Kidney glomerular epithelial cell (primary cell): ENCODE measurements around the gene BSND.
"Not testable (repeated sequence)": the region's sequence is repeated elsewhere in the genome, so short reads cannot be mapped to it uniquely, and the experiment has no call there.

ENCODE experiments used
- DNase-seq: peaks from one replicate; lab custom pipeline; 2025; lab: John Stamatoyannopoulos, UW

The BSND gene

DNA sequence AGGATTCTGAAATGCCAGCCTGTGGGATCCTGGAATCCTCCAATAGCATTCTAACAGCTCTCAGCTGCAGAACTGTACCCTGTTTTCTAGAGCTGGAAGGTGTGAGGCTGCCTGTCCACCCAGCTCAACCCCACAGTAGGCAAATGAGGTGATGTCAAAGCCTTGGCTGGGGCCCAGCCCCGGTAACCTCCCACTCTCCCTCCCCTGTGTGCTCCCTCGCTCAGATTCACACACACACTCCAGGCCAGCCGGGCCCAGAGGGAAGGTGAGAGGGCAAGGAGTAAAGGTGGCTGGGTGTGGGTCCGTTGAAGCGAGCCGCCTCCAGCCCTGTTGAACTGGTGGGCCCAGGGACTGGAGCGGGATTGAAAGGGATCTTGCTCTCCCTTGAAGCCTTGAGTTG, at the start of gene BSND:
TSS of gene BSND (plus strand) at position 257 of the 400 bp plus-strand sequence. CDS start 254 bp downstream, outside the sequence.
- DNase-seq = no peak

DNA sequence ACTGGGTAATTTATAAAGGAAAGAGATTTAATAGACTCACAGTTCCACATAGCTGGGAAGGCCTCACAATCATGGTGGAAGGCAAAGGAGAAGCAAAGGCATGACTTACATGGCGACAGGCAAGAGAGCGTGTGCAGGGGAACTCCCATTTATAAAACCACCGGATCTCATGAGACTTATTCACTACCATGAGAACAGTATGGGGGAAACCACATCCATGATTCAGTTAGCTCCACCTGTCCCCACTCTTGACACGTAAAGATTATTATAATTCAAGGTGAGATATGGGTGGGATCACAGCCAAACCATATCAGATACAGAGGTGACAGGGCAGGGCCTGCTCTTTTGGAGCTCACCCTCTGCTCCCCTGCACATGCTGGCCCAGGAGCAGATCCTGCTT, 49.7 kb upstream of the BSND start:
- DNase-seq = no peak

DNA sequence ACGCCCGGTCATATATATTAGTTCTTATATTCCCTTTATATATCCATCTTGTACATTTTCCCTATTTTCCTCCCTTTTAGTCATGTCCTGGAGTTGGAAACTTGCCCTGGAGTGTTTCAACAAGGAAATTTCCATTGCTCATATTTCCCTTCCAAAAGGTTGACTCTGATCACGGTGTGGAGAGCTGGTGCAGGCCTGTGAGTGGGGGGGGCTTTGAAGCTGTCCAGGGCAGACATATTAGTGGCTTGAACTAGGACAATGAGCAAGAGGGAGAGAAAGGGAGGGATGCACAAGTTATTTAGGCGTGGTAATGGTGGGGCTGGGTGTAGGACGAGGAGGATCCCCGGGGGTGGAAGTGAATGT, 48.7 kb upstream of the BSND start:
- no peak for DNase-seq

DNA sequence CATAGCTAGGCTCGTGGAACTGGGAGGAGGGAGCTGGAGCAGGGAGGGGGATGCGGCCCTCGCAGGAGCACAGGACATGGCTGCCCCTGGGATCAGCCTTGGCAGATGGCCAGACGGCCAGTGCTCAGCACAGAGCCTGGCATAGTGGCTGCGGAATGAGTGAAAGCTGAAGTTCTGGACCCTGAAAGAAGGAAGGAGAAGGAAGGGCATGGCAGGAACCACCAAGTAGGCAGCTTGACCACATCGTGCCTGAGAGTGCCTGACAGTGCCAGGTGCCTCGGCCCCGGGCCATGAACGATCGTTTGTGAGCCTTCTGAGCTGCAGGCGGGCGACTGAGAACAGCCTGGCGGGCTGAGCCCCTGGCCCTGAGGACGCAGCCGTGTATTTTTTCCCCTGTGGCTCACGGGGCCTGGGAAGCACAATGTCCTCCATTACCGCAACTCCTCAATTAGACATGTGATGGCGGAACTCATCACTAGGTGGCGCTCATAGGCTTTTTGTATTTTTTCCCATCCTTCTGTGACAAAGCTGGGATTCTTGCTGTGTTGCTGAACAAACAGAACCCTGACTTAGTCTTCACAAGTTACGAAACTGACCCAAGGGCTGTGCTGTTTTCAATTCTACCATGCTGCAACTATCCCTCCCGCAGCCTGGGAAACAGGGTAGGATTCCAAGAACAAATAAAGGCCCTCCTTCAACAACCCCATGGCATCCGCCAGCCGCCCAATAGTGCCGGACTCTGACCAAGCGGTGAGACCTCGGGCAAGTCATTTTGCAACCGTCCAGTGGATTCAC, 48.2 kb upstream of the BSND start:
- peak; percentile 80 for DNase-seq

DNA sequence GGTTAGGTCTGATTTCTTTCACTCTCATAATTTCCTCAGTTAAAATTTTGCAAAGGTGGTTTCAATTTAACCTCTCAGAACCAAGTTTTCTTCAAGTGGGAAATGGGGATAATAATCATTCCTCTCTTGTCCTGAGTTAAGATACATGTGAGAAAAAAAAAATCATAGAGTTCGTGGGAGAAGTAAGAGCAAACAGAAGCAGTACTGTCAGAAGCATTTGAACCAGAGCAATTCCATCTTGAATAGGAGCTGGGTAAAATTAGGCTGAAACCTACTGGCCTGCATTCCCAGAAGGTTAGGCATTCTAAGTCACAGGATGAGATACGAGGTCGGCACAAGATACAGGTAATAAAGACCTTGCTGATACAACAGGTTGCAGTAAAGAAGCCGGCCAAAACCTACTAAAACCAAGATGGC, 46.9 kb upstream of the BSND start:
- DNase-seq = no peak

DNA sequence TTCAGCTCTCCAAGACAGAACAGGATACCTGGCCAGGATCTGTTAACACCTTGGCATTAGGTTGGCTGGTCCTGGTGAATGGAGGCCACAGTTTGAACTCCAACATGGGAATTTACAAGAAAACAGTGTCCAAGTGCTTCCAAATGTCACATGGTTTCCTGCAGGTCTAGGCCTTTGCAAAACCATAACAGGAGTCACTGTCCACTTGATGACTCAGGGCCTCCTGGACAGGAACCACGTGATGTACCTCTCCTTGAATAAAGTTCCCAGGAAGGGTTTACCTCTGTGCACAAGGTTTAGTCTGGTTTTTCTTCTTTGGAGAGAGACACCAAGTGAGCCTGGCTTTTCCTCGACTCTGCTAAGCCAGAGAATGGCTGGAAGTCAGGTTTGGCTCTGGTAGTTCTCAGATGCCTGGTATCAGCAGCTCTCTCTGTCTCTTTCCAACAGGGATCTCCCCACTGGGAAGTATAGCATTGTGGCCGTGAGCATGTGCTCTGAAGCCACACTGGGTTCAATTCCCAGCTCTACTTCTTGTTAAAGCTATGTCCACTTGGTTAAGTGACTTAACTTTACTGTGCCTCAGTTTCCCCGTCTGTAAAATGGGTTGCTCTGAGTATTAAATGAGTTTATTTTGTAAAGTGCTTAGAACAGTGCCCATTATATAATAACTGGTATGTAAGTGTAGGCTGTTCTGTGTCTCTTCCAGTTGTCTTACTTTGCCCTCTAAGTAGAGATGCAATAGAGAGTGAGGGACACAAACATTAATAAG, 45.6 kb upstream of the BSND start:
- DNase-seq = no peak

DNA sequence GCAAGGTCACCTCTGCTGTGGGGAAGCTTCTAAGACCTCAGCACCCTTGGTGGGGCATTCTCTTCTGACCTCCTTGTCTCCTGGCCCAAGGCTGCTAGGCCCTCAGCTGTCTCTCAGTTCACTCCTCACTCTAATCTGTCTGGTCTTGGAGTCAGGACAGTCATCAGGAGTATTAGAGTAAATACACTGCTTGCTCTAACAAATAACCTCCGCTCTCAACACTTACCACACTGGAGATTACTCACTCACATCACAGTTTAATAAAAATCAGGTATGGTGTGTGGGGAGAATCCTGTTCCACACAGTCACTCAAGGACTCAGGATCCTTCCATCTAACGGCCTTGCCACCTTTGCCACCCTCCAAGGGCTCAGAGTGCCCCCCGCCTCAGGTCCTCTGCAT, 44.9 kb upstream of the BSND start:
- no peak for DNase-seq

DNA sequence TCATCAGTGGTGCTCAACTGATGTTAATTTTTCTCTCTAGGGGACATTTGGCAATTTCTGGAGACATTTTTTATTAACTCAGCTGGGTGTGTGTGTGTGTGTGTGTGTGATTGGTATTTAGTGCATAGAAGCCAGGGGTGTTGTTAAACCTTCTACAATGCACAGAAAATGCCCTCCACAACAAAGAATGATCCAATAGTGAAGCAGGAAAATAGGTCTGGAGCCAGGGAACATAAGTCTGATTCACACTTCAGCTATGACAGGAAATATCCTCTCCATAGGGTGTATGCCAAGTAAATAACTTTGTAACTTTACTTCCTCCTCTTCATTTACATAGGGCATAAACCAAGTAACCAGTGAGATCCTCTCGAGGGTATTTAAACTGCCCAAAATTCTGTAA, 43.4 kb upstream of the BSND start:
- DNase-seq = no peak

DNA sequence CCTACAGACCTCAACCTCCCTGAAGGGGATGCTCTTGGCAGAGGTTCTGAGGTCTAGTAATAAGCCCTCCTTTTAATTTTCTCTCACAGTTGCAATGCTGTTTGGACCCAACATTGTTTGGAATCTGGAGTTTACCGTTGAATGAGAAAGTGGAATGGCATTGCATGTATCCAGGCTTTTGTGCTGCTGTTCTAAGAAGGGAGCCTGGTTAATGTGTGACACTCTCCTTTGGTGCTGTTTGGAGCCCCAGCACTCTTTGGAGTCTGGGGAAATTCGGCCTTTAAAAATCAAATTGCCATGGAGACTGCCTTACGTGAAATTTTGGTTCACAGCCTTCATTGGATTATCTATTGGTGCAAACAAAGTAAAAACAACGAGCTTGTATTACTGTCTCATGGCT, 42.0 kb upstream of the BSND start:
- no peak for DNase-seq

DNA sequence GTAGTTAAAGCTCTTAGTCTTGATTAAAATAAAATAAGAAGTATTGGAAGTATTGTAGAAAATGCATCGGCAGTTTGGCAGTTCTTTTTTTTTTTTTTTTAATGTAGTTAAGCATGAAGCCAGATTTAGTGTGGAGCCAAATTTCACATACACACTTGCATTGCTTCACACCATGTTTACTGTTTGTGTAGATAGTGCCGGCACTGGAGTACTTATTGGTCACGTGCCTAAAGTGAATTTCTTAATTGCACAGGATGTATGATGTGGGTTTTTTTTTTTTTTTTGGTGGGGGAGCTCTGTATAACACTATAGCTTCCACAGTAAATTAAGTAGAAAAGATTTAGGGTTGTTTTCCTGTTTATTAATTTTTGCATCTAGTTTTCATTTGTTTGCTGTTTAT, 39.5 kb upstream of the BSND start:
- no peak for DNase-seq

DNA sequence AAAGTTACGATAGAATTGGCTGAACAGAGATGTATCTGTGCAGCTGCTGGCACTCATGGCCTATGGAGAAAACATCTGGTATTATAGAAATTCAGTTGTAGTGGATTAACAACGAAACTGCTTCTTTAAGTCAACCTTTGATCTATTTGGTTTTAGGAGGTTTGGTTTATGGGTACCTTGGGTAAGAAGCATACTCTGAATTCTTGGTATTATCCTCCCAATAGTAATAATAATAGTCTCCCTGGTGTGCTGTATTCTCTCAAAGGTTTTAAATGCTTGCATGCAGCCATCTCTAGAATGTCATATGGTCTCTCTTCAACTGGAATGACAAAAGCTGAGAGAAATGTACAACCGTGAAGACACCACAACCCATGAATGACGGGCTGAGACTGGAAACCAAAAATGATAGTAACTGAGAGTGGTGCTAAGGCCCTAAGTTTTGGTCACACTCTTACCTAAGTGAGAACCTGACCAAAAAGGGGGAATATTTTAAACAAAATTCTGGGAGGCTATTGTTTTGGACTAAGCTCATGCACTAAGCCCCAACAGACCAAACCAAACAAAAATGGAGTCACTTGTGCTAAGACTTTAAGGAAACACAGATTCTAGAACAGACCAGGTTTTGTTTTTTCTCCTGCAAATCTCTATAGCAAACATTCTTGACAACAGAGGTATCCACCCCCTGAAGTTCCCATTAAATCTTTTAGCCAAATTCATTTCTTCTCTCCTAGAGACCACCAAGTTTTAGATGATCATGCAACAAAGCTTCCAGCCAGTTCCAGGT, 35.9 kb upstream of the BSND start:
- DNase-seq = no peak

DNA sequence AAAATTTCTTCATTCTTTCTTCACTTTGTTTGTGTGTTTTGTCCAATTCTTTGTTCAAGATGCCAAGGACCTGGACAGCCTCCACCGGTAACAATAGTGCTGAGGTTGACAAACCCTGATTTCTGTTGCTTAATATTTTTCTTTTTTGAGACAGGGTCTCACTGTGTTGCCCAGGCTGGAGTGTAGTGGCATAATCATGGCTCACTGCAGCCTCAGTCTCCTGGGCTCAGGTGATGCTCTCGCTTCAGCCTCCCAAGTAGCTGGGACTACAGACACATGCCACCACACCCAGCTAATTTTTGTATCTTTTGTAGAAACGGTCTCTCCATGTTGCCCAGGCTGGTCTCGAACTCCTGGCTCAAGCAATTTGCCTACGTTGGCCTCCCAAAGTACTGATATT, 34.9 kb upstream of the BSND start:
- DNase-seq = not testable (repeated sequence)

DNA sequence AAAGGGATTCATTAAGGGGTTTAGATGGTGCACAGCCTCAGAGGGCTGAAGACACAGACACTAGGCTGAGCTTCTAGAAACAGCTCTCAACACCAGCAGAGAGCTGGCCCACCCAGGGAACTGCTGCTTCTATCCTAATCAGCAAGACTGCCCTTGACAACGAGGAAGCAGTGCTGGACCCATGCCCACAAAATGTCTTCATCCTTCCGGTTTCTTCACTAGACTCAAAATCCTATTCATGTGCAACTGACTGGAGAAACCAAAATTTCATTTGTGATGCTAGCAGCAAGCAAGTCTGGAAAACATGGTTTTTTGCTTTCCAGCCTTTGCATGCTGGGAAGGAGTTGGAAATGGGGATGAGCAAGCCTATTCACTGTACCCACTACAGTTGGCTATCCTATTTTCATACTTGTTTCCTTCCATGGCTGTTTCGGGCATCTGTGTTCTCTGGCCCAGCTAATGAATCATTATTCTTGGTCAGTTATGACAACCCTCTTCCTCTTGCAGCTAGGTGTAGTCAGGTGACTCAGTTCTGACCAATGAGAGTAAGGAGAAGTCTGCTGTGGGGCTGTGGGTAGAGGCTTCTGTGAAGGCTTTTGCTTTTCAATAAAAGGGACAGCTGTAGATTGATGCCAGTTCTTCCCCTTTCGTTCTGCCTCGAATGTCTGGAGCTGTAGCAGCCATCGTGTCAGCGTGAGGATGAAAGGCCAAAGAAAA, 33.0 kb upstream of the BSND start:
- DNase-seq = peak; percentile 30

DNA sequence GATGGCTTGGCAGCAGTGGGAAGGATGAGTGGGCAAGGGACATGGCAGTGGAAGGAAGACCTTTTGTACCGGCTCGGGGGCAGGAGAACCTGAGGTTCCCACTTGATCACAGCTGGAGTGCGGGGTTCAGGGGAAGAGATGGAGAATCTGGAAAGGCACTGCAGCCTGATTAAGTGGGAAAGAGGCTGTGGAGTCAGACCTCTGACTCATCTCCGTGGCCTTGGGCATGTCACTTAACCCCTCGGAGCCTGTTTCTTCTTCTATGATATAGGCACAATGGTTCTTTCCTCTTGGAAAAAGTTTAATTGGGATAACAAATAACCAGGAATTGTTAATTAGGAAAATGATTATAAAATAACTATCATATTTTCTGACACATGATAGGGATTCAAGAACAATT, 31.4 kb upstream of the BSND start:
- DNase-seq = no peak

DNA sequence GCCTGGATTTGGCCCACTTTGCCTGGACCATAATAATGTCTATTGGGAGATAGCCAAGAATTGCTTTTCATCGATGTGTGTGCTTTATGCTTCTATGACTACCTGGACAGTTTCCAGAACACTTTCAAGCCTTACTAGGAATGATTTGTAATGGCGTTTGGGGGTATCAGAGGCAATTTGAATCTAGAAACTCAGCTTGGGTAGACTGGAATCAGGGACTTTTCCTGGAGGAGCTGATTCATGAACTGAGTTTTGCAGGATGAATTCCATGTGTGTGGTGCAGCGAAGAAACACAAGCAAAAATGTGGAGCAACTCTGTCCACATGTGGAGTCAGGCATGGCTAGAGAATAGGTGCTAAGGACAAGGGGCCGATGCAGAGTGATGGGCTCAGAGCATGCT, 30.2 kb upstream of the BSND start:
- DNase-seq = no peak

DNA sequence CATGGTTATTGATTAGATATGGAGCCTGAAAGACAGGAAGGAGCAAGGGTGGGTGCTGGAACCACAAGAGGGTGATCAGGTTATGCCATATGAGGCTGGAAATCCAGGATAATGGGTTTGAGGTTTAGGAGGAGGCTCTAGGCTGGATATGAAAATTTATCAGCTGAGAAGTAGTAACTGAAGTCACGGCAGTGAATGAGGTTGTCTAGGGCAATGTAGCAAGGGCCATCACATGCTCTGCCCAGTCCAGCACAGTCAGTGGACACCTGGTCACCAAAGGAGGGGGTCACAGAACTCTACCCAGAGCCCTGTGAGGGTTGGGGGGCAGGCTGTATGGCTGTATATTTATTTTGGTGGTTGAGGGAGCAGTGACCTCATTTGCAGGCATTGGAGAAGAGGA, 28.9 kb upstream of the BSND start:
- DNase-seq = no peak

DNA sequence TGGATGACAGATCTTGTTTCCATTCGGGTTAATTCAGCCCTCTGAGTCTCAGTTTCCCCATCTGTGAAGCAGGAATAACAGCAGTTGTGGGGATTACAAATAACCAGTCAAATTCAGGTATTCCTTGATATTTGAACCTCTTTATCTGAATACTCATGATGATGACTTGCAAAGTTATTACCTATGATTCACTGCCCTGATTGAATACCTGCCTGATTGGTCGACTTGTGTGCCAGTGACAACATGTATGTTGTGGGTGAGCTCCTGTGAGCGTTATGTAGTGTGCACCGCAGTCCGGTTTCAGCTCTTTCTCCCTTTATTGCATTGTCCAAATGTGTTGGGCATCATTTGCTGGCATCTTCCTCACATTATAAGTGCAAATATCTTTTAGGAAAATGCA, 27.8 kb upstream of the BSND start:
- DNase-seq = no peak

DNA sequence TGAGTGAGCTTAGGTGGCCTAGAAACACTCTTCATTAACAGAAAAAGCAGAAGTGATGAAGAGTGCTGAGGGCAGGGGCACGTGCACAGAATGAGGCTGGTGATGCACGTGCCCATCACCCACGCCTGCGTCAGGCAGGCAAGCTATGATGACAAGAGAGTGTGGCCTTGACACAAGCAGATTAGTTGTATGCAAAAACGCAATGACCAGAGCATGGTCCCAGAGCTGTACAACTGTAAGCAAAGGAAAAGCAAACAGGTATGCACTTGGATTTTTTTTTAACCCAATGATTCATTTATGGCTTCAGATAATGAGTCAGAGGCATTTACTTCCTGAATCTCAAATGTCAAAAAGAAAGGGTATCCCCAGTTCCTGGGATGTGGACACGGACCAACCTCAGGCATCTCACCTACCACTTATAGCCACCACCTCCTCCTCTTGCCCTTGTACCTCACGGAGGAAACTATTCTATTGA, 27.4 kb upstream of the BSND start:
- DNase-seq = peak; percentile 17

DNA sequence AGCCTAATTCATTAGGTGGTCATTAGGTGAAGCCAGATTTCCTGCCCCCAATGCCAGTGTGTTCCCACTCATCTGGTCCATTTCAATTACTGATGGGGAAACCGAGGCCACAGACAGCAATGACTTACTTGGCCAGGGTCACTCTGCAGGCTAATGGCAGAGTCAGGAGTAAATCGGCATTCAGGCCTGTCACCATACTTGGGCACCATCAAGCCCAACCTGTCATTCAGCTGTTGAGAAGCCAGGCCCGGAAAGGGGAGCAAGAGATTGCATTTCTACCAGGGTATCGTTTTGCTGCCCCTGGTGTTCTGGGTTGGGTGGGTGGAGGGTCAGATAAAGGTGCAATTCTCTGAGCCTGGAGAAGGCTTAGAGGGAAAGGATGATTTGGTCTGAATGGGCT, 26.3 kb upstream of the BSND start:
- DNase-seq = no peak

DNA sequence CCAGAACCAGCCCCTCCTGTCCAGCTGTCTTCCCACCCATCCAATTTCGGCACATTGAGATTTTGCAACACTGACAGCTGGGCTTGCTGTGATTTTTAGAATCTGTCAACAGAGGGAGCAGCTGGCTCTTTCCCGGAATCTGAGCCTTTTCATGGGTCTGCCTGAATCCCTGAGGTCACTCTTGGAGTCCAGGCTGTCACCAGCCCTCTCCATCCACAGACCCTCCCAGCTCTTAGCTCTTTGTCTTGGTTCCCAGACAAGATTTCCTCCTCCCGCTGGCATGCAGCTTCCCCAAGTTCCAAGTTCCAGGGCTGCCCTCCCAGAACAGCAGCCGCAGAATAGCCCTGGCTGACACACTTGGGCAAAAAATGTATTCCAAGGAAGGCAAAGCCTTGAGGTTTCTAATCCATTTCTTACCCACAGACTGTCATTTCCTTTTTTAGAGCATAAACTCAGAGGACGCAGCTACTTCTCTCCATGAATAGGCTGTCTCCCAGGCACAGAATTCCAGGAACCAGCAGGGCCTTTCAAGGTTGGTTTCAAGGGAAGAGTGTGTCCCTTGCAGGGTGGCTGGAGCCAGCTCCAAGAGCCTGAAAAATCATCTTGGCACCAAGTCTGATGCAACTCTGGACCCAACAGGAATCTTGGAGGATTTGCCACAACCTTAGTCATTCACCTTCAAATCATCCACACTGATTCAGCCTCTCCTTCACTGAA, 25.4 kb upstream of the BSND start:
- DNase-seq = no peak

DNA sequence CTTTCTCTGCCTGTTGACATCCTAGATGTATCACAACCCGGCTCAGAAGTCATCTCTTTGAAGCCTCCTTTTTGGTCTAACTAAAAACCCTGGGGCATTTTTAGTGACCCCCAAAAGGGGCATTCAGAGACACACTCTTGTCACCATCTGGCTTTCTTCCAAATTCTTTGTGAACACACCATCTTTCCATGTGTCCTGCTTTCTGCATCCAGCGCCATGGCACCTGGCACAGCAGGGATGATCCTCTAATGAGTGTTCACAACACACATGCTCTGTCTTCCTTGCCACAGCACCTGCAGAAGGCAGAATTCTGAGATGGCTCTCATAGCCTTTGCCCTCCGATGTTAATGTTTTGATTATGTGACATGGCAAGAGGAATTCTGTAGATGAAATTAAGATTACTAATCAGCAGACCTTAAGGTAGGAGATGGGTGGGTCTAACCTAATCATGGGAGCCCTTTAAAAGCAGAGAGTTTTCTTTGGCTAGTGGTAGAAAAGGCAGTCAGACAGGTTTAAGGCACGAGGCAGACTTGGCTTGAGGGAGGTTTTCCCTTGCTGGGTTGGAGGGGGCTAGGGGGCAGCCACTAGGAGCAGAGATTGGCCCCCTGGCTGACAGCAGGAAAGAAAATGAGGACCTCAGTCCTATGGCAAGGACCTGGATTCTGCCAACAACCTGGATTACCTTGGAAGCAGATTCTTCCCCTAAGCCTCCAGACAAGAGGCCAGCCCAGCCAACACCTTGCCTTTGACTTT, 23.2 kb upstream of the BSND start:
- DNase-seq = no peak
